AG08395 (cell line): Measurements from ENCODE around the gene EMILIN2.
A peak's percentile ranks its signal among the peaks of the same experiment; 100 is the strongest.
"Not testable (repeated sequence)": the region's sequence is repeated elsewhere in the genome, so short reads cannot be mapped to it uniquely, and the experiment has no call there.

Experiments
- DNase-seq: peaks from one replicate; pipeline ENCODE4 v3.0.0; 2012; ENCODE audit warnings: mixed read lengths, low spot score

Gene EMILIN2

DNA sequence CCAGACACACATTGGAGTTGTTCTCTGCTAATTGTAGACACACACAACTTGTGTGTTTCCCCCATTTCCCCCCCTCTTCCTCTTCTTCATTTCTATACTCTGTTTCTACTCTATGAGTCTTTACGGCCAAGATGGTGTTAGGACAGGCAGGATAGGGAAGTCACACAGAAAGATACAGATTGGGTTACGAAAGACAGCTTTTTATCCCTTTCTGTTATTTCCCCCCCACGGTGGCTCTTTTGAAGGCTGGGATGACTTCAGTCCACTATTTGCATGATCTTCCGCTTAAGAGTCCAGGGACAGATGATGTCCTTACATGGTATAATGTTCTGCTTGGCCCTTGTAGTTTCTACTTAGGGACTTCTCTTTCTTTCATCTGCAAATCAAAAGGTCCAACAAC, 1.6 kb upstream of the EMILIN2 start:
- no peak for DNase-seq

DNA sequence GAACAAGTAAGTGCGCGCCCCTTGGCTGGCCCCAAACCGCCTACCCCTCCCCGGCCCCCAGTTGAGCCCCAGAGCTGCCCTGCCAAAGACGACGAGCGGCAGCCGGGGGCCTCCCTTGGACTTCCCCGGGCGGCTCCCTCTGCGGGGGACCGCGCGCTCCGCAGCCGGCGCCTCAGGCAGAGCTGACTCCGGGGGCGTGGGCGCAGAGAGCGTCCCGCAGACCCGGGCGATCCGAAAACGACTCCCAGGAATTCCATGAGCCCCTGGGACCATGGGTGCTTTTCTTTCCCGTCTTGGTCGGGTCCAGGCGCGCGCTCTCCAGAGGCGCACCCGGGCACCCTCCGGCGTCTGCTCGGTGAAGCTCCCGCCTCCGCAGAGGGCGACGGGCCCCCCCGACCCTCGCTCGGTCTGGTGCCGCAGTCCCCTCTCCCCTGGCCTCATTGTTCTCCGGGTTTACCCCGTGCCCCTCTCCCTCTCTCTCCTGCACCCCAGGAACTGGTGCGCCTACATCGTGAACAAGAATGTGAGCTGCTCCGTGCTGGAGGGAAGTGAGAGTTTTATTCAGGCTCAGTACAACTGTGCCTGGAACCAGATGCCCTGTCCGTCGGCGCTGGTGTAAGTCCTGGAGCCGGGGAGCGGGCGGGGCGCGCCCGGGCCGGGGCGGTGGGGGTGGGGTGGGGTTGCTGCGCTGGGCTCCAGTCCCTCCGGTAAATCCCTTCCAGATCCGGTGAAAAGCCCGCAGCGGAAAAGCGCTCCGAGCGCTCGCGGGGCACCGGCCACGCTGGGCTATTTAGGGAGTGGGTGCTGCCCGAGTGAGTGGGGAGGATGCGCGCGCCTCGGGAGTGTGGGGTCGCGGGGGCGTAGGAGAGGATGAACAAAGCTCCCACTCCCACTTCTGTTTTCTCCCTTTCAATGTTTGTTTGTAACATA, 776 bp downstream of the EMILIN2 start:
- peak; percentile 63 for DNase-seq

DNA sequence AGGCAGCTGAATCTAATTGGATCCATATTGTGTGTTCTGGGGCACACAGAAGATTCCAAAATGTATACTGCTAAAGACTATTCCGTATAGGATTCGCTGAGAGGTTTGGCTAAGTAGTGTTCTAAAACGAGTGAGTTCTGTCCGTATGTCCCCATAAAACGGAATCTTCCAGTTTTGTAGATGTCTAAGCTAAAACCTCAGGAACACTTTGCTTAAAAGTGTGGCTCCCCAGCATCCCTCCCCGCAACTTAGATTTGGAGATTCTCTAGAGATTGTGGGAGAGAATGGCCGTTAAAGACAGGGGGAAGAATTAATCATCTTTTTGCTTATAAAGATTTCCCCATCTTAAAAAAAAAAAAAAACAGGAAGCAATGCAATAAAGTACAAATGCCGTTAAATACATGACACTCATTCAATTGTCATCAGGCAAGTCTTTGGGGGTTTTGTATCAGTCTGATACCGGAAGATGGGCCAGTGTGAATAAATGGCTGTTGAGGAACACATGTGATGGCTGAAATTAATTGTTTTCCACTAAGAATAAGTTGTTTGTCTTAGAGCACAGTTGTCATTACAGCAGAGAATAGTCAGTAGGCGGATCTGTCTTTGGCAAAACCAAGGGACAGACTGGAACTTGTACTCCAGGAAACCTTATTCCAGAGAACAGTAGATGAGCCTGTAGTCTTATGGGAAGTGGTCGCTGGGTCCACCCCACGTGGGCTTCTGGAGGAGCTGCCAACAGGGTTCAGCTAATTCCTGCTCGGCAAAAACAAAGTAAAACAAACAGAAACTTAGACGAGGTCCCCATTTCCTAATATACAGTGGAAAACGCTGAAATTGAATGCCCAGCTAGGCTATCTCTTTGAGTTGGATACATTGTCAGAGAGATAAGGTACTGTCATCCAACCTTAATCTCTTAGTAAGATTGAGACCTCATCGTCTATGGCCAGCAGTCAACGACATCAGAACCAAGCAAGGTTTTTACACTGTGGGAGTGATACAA, 1.7 kb downstream of the EMILIN2 start:
- DNase-seq, result no peak

DNA sequence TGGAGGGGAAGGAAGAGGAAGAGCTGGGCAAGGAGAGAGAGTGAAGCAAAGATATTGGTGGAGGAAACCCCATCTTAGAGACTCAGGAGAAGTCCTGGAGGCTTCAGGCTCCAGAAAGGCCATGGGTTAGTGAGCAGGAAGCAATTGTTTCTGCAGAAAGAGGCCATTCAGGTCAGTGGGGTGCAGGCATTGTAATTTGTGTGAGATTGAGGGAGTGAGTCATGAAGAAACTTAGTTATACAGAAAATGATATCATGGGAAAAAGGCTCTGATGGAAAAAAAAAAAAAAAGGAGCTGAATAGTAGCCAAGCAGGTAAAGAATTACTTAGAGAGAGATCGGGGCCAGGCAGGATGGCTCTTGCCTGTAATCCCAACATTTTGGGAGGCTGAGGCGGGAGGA, 4.0 kb downstream of the EMILIN2 start:
- peak; percentile 21 for DNase-seq

DNA sequence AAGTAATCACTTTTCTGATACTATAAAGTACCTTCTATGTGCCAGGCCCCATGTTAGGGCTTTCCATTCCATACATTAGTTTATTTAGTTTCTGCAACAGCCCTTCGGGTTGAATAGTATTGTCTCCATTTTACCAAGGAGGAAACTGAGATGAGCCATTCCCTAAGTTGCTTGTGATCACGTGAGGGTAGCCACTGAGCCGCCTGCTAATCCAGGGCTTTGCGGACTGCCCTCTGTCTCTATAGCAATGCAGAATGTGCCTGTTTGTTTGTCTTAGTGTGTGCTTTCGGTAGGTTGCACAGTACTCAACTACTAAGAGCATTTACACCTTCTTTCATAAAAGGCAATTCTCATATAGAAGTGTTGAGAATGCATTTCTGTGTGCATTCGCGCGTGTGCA, 5.0 kb downstream of the EMILIN2 start:
- no peak for DNase-seq

GRCh38 chr18:2852460-2852859, 5.7 kb downstream of the EMILIN2 start:
- DNase-seq, result not testable (repeated sequence)

- DNase-seq, result no peak
These were observed 6.5 kb downstream of the EMILIN2 start for GRCh38 chr18:2853173-2853925.

- no peak for DNase-seq
These were observed 7.3 kb downstream of the EMILIN2 start for GRCh38 chr18:2853926-2854664.

DNA sequence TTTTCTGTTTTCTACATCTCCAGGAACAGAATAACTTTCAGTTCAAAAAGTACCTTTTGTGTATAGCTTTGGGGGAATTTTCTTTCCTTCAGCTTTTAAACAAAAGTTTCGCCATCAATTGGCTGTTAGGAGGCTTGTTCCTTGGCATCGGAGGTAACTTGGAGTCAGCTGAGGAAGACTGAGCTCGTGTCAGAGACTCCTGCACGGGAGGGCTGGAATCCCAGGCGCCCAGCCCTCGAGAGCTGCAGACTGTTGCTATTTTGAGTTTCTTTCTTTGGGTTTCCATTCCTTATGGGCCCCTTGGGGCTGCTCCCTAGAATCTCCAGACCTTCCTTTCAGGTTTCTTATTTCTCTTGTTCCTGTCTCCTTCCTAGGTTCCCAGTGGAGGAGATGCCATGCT, 8.1 kb downstream of the EMILIN2 start:
- DNase-seq, result no peak

DNA sequence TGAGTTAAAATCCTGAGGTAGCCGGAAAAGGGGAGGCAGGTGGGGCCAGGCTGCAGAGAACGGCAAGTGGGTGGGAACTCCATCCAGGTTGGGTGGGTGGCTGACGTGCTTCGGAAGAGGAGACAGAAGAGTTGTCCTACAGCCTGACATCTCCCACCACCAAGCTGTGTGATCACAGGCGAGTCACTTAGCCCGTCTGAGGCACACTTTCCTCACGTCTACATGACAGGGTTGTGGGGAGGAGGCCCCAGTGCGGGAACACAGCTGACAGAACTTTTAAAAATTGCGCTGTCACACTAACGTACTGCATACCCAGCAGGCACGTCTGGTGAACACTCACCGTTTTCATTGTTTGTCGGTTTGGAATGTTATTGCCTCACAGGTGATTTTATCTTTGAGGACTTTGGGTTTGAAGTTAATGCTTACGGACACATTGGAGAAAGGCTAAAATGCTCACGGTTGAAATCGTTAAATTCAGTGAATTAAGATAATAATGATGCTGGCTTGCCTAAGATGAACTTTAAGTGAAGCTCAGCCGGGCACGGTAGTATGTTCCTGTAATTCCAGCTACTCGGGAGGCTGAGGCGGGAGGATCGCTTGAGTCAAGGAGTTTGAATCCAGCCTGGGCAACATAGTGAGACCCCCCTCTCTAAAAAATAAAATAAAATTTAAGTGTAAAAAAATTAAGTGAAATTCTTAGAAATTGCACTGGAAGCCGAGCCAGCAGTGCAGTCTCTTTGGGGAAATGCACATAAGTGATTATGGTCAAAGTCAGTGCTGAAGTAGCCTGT, 8.9 kb downstream of the EMILIN2 start:
- no peak for DNase-seq

DNA sequence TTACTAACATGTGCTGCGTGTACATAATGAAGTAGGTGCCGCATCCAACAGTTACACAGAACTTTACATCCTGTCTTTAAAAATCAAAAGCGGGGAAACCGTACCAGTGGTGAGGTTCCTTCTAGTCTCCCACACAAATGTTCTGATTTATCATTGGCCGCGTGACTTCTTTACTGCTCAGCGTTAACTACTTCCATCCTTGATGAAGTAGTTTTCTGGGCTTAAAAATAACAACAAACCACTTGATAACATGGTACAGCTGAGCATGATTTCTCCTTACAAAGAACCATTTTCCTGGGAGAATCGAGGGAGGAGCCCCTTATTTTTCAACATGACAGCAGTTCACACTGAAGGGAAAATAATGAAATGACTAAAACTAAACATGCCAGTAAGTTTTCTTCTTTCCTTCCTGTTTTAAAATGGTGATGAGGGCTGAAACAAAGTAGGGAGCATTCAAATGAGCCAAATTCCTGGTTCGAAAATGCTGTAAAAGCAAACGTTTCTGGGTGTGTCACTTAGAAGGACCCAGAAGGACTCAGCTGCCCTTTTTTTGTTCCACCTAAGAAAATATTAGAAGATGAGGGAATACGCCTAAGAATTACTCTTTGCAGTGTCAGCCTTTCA, 9.9 kb downstream of the EMILIN2 start:
- DNase-seq, result no peak

GRCh38 chr18:2857491-2858131, 10.8 kb downstream of the EMILIN2 start:
- peak; percentile 92 for DNase-seq

- not testable (repeated sequence) for DNase-seq
These were observed 13.6 kb downstream of the EMILIN2 start for GRCh38 chr18:2860397-2860796.

- DNase-seq, result not testable (repeated sequence)
These were observed 17.2 kb downstream of the EMILIN2 start for GRCh38 chr18:2863997-2864396.

DNA sequence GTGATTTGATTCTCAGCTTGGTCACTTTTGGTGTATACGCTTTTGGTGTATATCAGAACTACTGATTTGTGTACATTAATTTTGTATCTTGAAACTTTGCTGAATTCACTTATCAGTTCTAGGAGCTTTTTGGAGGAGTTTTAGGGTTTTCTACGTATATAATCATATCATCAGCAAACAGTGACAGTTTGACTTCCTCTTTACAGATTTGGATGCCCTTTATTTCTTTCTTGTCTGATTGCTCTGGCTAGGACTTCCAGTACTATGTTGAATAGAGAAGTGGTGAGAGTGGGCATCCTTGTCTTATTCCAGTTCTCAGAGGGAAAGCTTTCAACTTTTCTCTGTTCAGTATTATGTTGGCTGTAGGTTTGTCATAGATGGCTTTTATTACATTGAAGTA, 19.7 kb downstream of the EMILIN2 start:
- DNase-seq, result not testable (repeated sequence)

DNA sequence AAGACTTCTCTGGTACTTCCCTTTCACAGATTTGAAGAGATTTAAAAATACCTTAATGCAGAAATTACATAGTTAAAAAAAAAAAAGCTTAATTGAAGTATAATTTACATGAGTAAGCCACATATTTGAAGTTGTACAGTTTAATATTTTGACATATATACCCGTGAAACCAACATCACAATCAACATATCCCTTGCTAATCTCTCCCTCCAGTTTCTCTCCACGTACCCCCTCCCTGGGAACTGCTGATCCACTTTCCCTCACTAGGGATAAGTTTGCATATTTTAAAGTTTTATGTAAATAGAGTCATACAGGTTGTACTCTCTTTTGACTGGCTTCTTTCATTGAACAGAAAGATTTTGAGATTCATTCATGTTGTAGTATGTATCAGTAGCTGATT, 22.4 kb downstream of the EMILIN2 start:
- DNase-seq, result no peak

- DNase-seq, result no peak
These were observed 24.4 kb downstream of the EMILIN2 start for GRCh38 chr18:2871111-2871720.

- DNase-seq, result no peak
These were observed 25.3 kb downstream of the EMILIN2 start for GRCh38 chr18:2872095-2872494.

DNA sequence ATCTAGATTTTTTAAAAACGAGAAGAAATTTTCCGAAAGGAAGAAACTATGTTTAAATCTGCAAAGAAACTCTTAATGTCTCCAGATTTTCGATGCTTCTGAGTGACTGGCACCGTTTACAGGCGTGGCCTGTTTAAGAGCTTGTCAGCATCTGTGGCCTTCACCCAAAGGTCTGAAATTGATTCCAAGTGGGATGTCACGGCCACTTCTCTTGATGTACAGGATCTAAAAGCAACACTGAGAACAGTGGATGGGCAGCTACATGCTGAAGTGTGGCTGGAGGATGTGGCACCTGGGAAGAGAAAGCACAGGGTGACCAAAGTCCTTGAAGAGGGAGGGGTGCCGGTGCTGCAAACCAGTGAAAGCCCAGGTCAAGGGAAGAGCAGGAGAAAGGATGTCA, 28.0 kb downstream of the EMILIN2 start:
- DNase-seq, result no peak
